OCI-LY7 (cell line): ENCODE data around the gene CLCN5. TPM values are rescaled to one million over a fixed set of nuclear protein-coding genes. Genes with fewer than 3 reads are reported as not detected.

Experiments used
- BruUV-seq: library from RNA; stranded (reverse); fragments of 400-500 nt; replicated peaks from 2 replicates; lab custom pipeline; 2021; lab: Mats Ljungman, UMichigan
- CTCF ChIA-PET: fragments of 300-600 bp; sonication (Branson Sonifier 250); formaldehyde crosslinking; loops from one replicate; lab custom pipeline; 2022; ENCODE audit warnings: antibody characterized with exemption; ENCODE audit not compliant: unreplicated experiment; lab: Charles Lee
- POLR2A ChIA-PET: fragments of 300-600 bp; sonication (Branson Sonifier 250); formaldehyde crosslinking; loops from one replicate; lab custom pipeline; 2022; ENCODE audit warnings: antibody characterized with exemption; lab: Charles Lee
- DNase-seq: peaks from one replicate; pipeline ENCODE4 v3.0.0-alpha.2; 2015; ENCODE audit warnings: low spot score
- H2AFZ ChIP-seq: fragments of 200-600 bp; sonication (generic), shearing (Covaris generic); 2 replicates; pipeline ENCODE4 v1.6.1; 2014; ENCODE audit warnings: mild to moderate bottlenecking, antibody characterized with exemption, low read length, moderate library complexity
- H3K27ac ChIP-seq: fragments of 200-600 bp; sonication (generic); 2 replicates; pipeline ENCODE4 v1.5.1; 2014; ENCODE audit warnings: mixed run types, low read depth, mild to moderate bottlenecking, moderate library complexity, low read length, inconsistent platforms; ENCODE audit not compliant: poor library complexity, severe bottlenecking
- H3K36me3 ChIP-seq: fragments of 200-600 bp; sonication (generic); 2 replicates; pipeline ENCODE4 v1.6.1; 2014; ENCODE audit warnings: mild to moderate bottlenecking, antibody characterized with exemption, low read length, moderate library complexity, mixed read lengths; ENCODE audit not compliant: insufficient read depth
- H3K4me1 ChIP-seq: fragments of 200-600 bp; sonication (generic); 2 replicates; pipeline ENCODE4 v1.5.1; 2014; ENCODE audit warnings: mild to moderate bottlenecking, low read length; ENCODE audit not compliant: insufficient read depth, poor library complexity, severe bottlenecking
- H3K4me2 ChIP-seq: fragments of 200-600 bp; sonication (generic); 2 replicates; pipeline ENCODE4 v1.6.1; 2014; ENCODE audit warnings: mild to moderate bottlenecking, low read length
- H3K4me3 ChIP-seq: fragments of 200-600 bp; sonication (generic); 2 replicates; pipeline ENCODE4 v1.5.1; 2014; ENCODE audit warnings: mild to moderate bottlenecking, low read depth, low read length; ENCODE audit not compliant: poor library complexity, severe bottlenecking
- H3K79me2 ChIP-seq: fragments of 200-600 bp; sonication (generic); 2 replicates; pipeline ENCODE4 v1.6.1; 2016; ENCODE audit warnings: low read depth, mild to moderate bottlenecking, low read length, moderate library complexity, mixed read lengths; ENCODE audit not compliant: insufficient read depth
- H3K9me2 ChIP-seq: fragments of 200-600 bp; sonication (generic); 2 replicates; pipeline ENCODE4 v1.6.1; 2016; ENCODE audit warnings: mild to moderate bottlenecking, low read length, mixed read lengths; ENCODE audit not compliant: insufficient read depth
- H3K9me3 ChIP-seq: fragments of 200-600 bp; sonication (generic); 2 replicates; pipeline ENCODE4 v1.6.1; 2014; ENCODE audit warnings: mild to moderate bottlenecking, mixed run types, low read length, mixed read lengths
- H4K20me1 ChIP-seq: fragments of 200-600 bp; sonication (generic); 2 replicates; pipeline ENCODE4 v1.6.1; 2014; ENCODE audit warnings: mild to moderate bottlenecking, antibody characterized with exemption, low read length, moderate library complexity, mixed read lengths; ENCODE audit not compliant: insufficient read depth
- CTCF ChIP-seq: fragments of 200-600 bp; sonication (generic); conservative IDR thresholded peaks from 2 replicates; pipeline ENCODE4 v1.5.1; 2014; ENCODE audit warnings: mild to moderate bottlenecking, antibody characterized with exemption, low read length, moderate library complexity, mixed read lengths
- EZH2phosphoT487 ChIP-seq: fragments of 200-600 bp; sonication (generic); IDR thresholded peaks from 2 replicates; pipeline ENCODE4 v1.6.1; 2018; ENCODE audit warnings: low read depth, borderline replicate concordance, mild to moderate bottlenecking, mixed run types, antibody characterized with exemption, low read length, moderate library complexity, mixed read lengths
- intact Hi-C: fragments of 100-400 bp; cut with micrococcal nuclease; formaldehyde crosslinking; loops from one replicate; pipeline ENCODE4 v1.10.0; 2022; ENCODE audit not compliant: unreplicated experiment
- total RNA-seq, 2 experiments: library from RNA; depleted of rRNA in 1 of 2; stranded (reverse); fragments of >200 nt in 1 of 2; shearing (Covaris generic) in 1 of 2; gene quantifications; 2 replicates each; pipeline ENCODE4 v1.2.3, GENCODE V29; 2014 to 2022

CLCN5 gene
- total RNA-seq, 2 experiments from 2014 or later: 4.1 to 5.3 TPM

DNA sequence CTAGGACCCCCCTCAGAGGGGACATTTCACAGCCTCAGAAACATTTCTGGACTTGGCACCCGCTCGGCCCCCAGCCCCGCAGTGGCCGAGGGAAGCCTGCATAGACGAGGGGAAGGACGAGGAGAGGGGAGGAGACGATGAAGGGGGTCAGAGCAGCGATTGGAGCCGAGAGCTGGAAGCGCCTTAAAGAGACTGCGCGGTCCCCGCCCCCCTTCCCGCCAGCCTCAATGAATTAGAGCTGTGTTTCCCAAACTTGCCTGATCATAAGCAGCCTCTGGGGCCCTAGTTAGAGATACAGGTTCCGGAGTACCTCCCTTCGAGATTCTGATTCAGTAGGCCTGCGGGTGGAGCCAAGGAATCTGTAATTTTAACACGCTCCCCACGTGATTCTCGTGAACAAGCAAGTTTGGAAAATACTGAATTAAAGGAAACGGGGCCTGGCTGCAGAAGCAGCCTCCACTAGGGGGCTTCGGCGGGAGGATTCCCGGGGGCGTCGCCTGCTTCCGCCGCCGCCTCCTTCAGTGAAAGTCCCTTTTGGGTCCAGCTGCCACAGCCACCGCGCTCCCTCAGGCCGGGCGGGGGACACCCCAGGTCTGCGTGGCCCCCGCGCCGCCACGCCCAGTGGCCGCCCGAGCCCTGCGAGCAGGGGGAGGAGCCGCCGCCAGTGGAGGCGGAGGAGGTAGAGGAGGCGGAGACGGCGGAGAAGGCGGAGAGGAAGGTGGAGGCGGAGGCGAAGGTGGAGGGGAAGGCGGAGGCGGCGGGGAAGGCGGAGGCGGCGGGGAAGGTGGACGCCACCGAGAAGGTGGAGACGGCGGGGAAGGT, 43.4 kb upstream of the CLCN5 start, which contains the start of gene USP27X:
Gene USP27X, plus strand, starts transcription at position 651 of the 822 bp plus-strand sequence. CDS start 824 bp downstream, outside the sequence.
- POLR2A ChIA-PET: interaction anchor here (0.6 kb wide), 1 partner anchor 756 kb away, joined by 3 read pairs; no protein-coding TSS in a partner anchor
- H4K20me1 ChIP-seq: no peaks in the 10 kb centered on the region

GRCh38 chrX:49879656-49880277, 42.6 kb upstream of the CLCN5 start:
- no peak overlapping the region for H2AFZ ChIP-seq

More for the DNA sequence above, 43.4 kb upstream of the CLCN5 start, which contains the start of gene USP27X:
- TF ChIP-seq CTCF: peak; percentile 70
- no peak for TF ChIP-seq EZH2phosphoT487
- Histone ChIP-seq H2AFZ (peak within 1 kb of the TSS; percentile 72; the same call in 1 of the 2 replicates), H3K4me3 (peak within 1 kb of the TSS; percentile 68), H3K9me3 (no peaks in the 10 kb centered on the region), H3K9me2 (no peaks in the 10 kb centered on the region), H3K79me2 (no peaks in the 10 kb centered on the region), H3K27ac (no peak within 1 kb of the TSS), H3K4me2 (peak within 1 kb of the TSS; percentile 68), H3K36me3 (no peaks in the 10 kb centered on the region), H3K4me1 (peaks cover 3% of the 10 kb centered on the region)
- DNase-seq: peak; percentile 73
- intact Hi-C loops: no loop called here
- CTCF ChIA-PET: interaction anchor here (1.4 kb wide), 1 partner anchor 40 kb away, joined by 3 read pairs; no protein-coding TSS in a partner anchor
- BruUV-seq: no TSS peak

More at GRCh38 chrX:49879656-49880277, 42.6 kb upstream of the CLCN5 start:
- BruUV-seq: no TSS peak
- no peak overlapping the region for H3K27ac ChIP-seq
- H4K20me1 ChIP-seq: no peaks in the 10 kb centered on the region
- POLR2A ChIA-PET: interaction anchor here (0.6 kb wide), 1 partner anchor 756 kb away, joined by 3 read pairs; no protein-coding TSS in a partner anchor
- peaks cover 3% of the 10 kb centered on the region for H3K4me1 ChIP-seq
- H3K36me3 ChIP-seq: no peaks in the 10 kb centered on the region
- no peak for TF ChIP-seq CTCF
- TF ChIP-seq EZH2phosphoT487: no peak
- H3K4me2 ChIP-seq: peak overlapping the region; percentile 68
- CTCF ChIA-PET: interaction anchor here (1.4 kb wide), 1 partner anchor 40 kb away, joined by 3 read pairs; no protein-coding TSS in a partner anchor
- intact Hi-C loops: loop anchor here (5.0 kb wide), 1 partner anchor 38 kb away; no protein-coding TSS in a partner anchor
- no peaks in the 10 kb centered on the region for H3K9me2 ChIP-seq
- peak overlapping the region; percentile 68 for H3K4me3 ChIP-seq
- no peaks in the 10 kb centered on the region for H3K79me2 ChIP-seq
- DNase-seq: no peak
- H3K9me3 ChIP-seq: no peaks in the 10 kb centered on the region
